ENCODE data around the gene ZSCAN30. TPM values are rescaled to one million over a fixed set of nuclear protein-coding genes. Genes with fewer than 3 reads are reported as not detected.

ZSCAN30 gene
- total and polyA plus RNA-seq, 2 of the 13 experiments (the other 11 are each of a cell fraction or from before 2014, with no cell fraction given) = 7.4 to 7.7 TPM

DNA sequence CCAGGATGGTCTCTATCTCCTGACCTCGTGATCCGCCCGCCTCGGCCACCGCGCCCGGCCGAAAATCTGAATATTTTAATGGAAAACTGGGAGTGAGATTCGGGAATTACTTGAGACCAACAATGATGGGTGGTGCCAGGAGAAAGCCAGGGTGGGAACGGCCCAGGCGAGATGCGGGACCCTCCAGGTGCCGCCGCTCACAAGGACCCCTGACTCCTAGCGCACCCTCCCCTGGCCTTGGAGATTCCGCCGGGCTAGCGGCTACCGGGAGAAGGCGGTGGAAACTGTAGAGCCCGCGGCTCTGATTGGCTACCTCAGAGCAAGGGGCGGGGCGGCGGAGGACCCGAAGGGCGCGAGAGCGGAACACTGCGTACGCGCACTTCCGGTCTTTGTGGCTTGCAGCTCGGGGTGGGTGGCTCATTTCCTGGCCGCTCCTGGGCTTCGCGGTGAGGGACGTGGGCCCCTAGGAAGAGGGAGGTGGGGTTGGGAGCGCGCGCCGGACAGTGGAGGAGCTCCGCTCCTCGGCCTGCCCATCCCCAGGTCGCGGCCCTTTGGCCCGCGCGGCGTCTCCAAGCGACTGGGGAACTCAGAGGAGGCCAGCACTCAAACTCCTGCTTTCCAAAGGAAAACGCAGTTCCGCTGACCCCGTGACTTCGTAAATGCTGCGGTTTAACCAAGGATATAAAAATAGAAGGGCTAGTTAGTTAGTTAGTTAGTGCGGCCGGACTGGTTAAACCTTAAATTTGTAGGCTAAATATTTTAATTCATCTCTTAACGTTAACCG is 49.2 kb downstream of the ZSCAN30 start, which contains the start of gene ZNF397 (continued):
- TF ChIP-seq, protein P1, sequence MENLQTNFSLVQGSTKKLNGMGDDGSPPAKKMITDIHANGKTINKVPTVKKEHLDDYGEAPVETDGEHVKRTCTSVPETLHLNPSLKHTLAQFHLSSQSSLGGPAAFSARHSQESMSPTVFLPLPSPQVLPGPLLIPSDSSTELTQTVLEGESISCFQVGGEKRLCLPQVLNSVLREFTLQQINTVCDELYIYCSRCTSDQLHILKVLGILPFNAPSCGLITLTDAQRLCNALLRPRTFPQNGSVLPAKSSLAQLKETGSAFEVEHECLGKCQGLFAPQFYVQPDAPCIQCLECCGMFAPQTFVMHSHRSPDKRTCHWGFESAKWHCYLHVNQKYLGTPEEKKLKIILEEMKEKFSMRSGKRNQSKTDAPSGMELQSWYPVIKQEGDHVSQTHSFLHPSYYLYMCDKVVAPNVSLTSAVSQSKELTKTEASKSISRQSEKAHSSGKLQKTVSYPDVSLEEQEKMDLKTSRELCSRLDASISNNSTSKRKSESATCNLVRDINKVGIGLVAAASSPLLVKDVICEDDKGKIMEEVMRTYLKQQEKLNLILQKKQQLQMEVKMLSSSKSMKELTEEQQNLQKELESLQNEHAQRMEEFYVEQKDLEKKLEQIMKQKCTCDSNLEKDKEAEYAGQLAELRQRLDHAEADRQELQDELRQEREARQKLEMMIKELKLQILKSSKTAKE (CRISPR knock-in tag; IDR thresholded peaks at IDR 0.05; ENCODE audit: borderline replicate concordance) = no peak
- TF ChIP-seq, protein P2, sequence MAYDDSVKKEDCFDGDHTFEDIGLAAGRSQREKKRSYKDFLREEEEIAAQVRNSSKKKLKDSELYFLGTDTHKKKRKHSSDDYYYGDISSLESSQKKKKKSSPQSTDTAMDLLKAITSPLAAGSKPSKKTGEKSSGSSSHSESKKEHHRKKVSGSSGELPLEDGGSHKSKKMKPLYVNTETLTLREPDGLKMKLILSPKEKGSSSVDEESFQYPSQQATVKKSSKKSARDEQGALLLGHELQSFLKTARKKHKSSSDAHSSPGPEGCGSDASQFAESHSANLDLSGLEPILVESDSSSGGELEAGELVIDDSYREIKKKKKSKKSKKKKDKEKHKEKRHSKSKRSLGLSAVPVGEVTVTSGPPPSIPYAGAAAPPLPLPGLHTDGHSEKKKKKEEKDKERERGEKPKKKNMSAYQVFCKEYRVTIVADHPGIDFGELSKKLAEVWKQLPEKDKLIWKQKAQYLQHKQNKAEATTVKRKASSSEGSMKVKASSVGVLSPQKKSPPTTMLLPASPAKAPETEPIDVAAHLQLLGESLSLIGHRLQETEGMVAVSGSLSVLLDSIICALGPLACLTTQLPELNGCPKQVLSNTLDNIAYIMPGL (CRISPR knock-in tag; IDR thresholded peaks at IDR 0.05; ENCODE audit: borderline replicate concordance in 1 of 2, low read depth in 1 of 2) = peak; percentile 70 to 78
- TF ChIP-seq EZH2 (conservative IDR thresholded peaks at IDR 0.05; ENCODE audit: low read depth, low read length) = no peak
- no peak for TF ChIP-seq BCL6 (CRISPR knock-in tag; IDR thresholded peaks at IDR 0.05)
- TF ChIP-seq HDAC2 (CRISPR knock-in tag; IDR thresholded peaks at IDR 0.05) = peak; percentile 59; the same call in 1 of the 2 replicates
- 0 out of 2 replicates have a peak, but pooled peaks have one; percentile 11 for TF ChIP-seq RBAK (CRISPR knock-in tag; IDR thresholded peaks at IDR 0.05)
- TF ChIP-seq EED (CRISPR knock-in tag; IDR thresholded peaks at IDR 0.05) = 0 out of 2 replicates have a peak, but pooled peaks have one; percentile 39
- peak; percentile 68; the same call in 1 of the 2 replicates for TF ChIP-seq IRF2 (CRISPR knock-in tag; IDR thresholded peaks at IDR 0.05)
- TF ChIP-seq, protein P3, sequence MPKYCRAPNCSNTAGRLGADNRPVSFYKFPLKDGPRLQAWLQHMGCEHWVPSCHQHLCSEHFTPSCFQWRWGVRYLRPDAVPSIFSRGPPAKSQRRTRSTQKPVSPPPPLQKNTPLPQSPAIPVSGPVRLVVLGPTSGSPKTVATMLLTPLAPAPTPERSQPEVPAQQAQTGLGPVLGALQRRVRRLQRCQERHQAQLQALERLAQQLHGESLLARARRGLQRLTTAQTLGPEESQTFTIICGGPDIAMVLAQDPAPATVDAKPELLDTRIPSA (CRISPR knock-in tag; IDR thresholded peaks at IDR 0.05; ENCODE audit: borderline replicate concordance) = 0 out of 2 replicates have a peak, but pooled peaks have one; percentile 10
- no peak for TF ChIP-seq ZNF567 (CRISPR knock-in tag; IDR thresholded peaks at IDR 0.05; ENCODE audit: borderline replicate concordance)
- TF ChIP-seq HHEX (CRISPR knock-in tag; IDR thresholded peaks at IDR 0.05) = no peak
- TF ChIP-seq SMAD3 (CRISPR knock-in tag; IDR thresholded peaks at IDR 0.05) = 0 out of 2 replicates have a peak, but pooled peaks have one; percentile 52
- TF ChIP-seq SP2 (CRISPR knock-in tag; IDR thresholded peaks at IDR 0.05) = peak; percentile 83
- TF ChIP-seq ZNF225 (CRISPR knock-in tag; IDR thresholded peaks at IDR 0.05) = no peak
- TF ChIP-seq, protein P4, sequence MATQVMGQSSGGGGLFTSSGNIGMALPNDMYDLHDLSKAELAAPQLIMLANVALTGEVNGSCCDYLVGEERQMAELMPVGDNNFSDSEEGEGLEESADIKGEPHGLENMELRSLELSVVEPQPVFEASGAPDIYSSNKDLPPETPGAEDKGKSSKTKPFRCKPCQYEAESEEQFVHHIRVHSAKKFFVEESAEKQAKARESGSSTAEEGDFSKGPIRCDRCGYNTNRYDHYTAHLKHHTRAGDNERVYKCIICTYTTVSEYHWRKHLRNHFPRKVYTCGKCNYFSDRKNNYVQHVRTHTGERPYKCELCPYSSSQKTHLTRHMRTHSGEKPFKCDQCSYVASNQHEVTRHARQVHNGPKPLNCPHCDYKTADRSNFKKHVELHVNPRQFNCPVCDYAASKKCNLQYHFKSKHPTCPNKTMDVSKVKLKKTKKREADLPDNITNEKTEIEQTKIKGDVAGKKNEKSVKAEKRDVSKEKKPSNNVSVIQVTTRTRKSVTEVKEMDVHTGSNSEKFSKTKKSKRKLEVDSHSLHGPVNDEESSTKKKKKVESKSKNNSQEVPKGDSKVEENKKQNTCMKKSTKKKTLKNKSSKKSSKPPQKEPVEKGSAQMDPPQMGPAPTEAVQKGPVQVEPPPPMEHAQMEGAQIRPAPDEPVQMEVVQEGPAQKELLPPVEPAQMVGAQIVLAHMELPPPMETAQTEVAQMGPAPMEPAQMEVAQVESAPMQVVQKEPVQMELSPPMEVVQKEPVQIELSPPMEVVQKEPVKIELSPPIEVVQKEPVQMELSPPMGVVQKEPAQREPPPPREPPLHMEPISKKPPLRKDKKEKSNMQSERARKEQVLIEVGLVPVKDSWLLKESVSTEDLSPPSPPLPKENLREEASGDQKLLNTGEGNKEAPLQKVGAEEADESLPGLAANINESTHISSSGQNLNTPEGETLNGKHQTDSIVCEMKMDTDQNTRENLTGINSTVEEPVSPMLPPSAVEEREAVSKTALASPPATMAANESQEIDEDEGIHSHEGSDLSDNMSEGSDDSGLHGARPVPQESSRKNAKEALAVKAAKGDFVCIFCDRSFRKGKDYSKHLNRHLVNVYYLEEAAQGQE (IDR thresholded peaks at IDR 0.05; ENCODE audit: borderline replicate concordance in 1 of 2, low read depth in 1 of 2, low read length in 2 of 2) = no peak; a peak in 1 of 4 replicates
- no peak for TF ChIP-seq TOE1 (CRISPR knock-in tag; IDR thresholded peaks at IDR 0.05)
- no peak for TF ChIP-seq SOX13 (IDR thresholded peaks at IDR 0.05)
- TF ChIP-seq SOX13 (CRISPR knock-in tag; conservative IDR thresholded peaks at IDR 0.05 in 1 of 2, IDR thresholded peaks at IDR 0.05 in 1 of 2) = peak in 1 of 2 experiments; percentile 65; a peak in 2 of 4 replicates

Measured in HepG2 (cell line).